Fibroblast of skin of back (primary cell): ENCODE measurements around the gene RIMBP2.
"Not testable (repeated sequence)": the region's sequence is repeated elsewhere in the genome, so short reads cannot be mapped to it uniquely, and the experiment has no call there.

Source experiments
- DNase-seq: peaks from one replicate; pipeline ENCODE4 v3.0.0-alpha.2; 2013

The RIMBP2 gene

DNA sequence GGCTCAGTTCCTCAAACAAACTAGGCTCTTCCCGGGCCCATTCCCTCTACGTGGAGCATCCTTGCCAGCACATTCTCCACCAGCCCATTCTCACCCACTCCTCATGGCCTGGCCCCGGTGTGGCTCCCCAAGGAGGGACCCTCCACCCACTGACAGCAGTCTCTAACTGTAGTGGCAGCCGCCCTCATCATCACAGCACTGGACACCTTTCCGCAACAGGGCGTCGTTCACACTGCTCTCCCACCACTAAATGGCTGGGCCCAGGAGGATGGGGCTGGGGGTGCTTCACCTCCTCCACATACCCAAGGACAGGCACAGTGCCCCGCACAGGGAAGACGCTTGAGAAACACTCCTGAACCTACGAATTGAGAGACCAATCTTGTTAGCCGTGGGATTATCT is 123.0 kb downstream of the RIMBP2 start:
- DNase-seq, result no peak

DNA sequence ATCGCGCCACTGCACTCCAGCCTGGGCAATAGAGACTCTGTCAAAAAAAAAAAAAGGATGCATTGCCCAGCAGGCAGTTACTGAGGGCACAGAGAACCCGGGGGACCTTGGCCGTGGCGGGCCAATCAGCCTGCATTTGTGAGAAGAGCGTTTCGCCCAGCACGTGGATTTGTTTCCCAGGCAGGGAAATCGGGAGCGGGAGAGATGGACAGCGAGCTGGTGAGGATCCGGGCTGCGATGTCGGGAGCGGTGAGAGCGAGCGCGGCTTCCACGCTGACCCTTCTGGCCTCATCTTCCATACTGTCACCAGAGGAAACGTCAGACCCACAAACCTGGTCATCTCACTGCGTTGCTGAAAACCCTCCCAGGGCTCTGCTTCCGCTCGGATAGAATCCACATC is 123.5 kb downstream of the RIMBP2 start:
- DNase-seq, result no peak

DNA sequence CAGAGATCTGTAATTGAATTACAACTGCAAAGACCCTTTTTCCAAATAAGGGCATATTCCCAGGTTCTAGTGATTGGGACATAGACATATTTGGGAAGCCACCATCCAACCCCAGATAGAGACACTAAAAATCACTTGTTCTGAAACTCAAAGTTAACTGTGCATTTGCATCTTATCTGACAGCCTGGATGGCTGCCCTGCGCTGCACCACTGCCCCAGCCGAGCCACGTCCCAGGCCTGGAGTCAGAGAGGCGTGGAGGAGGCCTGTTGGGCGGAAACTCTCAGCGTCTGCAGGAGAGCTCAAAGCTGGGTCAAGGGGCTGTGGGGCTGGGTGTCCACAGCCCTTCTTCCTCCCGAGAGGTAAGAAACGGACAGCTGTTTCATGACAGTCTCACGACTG is 124.4 kb downstream of the RIMBP2 start:
- no peak for DNase-seq

DNA sequence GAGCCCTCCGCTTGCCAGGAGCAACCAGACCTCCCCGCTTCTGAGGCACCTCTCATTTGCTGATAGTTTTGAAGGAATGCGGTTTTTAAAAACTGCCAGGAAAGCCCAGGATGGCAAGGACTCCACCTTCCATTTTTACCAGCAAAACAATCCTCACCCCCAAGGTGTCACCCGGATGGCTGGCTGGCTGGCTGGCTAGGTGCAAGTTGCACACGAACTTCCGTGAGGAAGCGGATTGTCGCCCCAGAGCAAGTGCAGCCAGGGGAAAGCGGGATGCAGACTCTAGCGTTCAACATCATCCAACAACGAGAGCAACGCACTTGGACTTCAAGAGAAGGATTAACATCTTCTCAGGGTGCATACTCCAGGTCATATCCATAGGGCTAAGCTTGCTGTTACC is 125.4 kb downstream of the RIMBP2 start:
- DNase-seq, result no peak

DNA sequence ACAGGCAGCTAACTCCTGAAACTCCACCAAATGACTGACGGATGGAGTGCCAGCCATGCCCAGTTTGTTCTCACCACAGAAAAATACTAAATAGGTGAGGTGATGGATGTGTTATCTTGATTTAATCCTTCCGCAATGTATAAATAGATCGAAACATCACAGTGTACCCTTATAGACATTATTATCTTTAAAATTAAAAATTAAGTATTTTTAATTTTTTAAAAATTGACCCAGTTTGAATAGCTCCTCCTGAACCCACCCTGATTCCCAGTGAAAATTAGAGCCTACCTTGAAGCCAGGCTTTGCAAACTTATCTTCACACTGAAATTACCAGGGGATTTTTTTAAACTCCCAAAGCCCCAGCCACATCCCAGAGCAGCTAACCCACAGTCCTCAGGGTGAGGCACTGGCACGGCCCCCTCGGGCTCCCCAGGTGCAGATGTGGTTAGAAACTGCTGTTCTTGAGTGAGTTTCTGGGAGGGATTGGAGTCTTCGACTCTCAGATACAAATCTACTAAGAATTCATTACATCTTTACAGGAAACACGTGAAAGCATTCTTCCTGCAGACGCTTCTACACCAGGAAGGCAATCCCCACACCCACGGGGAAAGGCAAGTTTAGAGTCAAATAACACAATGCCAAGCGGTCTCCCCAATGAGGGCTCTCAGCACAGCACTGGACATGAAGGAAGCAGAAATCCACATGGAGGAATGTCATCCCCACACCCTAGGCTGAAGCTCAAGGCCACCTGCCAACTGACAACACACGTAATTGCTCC is 126.4 kb downstream of the RIMBP2 start:
- DNase-seq, result no peak

DNA sequence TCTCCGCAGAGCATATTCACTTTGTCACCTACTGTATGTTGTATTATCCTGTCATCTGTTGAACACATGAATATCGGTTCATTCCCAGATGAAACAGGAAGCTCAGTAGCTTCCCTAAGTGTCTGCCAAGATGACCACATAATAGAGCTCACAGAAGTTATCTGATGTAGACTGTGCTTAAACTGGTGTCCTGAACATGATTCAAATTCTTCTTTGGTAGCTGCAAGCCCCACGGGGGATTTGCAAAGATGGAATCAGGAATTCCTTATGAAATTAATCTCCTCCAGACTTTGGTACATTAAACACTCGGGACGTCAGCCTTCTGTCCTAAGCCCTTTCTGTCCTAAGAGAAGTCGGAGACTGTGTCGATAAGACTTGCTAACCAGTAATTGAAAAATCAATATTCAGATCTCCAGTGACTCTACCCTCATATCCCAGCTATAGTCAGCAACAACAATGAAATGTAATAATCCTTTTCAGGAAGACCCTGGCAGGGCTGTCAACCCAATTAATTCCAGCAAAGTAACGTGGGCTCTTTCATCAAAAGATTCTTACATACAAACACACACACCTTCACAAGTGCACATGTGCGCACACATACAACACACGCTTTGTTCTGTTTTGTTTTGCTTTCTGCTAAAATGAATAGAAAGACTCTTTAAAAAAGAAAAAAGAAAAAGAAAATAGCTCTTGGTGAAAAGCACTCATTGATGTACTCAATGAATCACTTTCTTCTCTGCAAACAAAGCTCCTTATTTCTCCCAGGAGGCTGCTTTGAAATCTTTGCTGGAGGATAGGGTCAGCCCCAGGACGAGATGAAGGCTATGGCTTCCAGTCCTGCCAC is 127.2 kb downstream of the RIMBP2 start:
- no peak for DNase-seq

- DNase-seq, result no peak
Measured at GRCh38 chr12:130587966-130588365, 128.1 kb downstream of the RIMBP2 start.

GRCh38 chr12:130584475-130584874 is 131.6 kb downstream of the RIMBP2 start:
- DNase-seq, result not testable (repeated sequence)

GRCh38 chr12:130583800-130584199 is 132.3 kb downstream of the RIMBP2 start:
- no peak for DNase-seq

DNA sequence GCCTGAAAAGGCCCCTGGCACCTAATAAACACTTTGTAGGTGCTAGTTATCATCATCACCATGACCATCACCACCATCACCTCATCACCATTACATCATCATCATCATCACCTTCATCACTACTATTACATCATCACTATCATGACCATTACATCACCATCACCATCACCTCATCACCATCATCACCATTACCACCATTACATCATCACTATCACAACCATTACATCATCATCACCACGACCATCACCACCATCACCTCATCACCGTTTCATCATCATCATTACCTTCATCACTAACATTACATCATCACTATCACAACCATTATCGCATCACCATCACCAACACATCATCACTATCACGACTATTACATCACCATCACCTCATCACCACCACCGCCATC is 132.8 kb downstream of the RIMBP2 start:
- no peak for DNase-seq

- no peak for DNase-seq
Measured at GRCh38 chr12:130582286-130582685, 133.8 kb downstream of the RIMBP2 start.

DNA sequence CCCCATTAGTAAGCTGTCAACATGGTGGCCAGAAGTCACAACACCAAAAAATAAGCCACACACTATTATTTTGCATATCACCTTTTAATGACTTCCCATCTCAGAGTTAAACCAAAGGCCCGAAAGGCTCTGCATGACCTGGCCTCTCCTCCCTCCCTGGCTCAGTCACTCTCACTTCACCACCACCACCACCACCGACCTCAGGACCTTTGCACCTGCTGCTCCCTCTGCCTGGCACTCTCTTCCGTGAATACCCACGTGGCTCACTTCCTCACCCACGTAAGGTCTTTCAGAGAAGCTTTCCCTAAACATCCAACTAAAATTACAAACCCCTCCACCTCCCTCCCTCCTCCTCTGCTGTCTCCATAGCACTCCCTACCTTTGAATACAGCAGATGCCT is 134.3 kb downstream of the RIMBP2 start:
- DNase-seq, result no peak

- DNase-seq, result no peak
Measured at GRCh38 chr12:130579231-130579630, 136.9 kb downstream of the RIMBP2 start.

DNA sequence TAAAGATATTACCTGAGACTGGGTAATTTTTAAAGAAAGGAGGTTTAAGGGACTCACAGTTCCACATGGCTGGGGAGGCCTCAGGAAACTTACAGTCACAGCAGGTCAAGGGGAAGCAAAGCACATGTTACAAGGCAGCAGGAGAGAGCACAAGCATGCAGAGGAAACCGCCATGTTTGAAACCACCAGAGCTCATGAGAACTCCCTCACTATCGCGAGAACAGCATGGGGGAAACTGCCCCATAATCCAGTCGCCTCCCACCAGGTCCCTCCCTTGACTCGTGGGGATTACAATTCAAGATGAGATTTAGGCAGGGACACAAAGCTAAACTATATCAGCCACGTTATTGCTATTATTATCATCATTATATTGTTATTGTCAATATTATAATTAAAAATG is 138.7 kb downstream of the RIMBP2 start:
- DNase-seq, result no peak

DNA sequence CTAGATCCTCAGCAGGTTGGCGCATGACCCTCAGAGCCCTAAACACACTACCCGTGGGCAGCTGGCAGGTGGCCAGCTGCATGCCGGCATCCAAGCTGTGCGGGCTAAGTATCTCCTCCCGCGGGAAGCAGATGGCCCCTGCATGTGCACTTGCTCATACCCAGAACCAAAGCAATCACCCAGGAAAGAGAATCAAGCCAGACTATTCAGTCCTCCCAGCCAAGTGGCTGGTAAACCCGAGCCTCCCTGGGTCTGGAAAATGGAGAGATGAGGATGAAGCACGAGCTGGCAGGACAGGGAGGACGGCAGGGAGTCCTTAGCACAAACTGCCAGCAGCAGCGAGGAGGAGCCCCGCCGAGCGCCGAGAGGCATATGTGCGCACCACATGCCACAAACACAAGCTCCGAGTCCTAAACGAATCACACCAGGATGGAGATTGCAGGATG is 139.7 kb downstream of the RIMBP2 start:
- DNase-seq, result no peak

GRCh38 chr12:130574402-130574801 is 141.7 kb downstream of the RIMBP2 start:
- DNase-seq, result no peak

- DNase-seq, result no peak
Measured at GRCh38 chr12:130573766-130574165, 142.3 kb downstream of the RIMBP2 start.

GRCh38 chr12:130573235-130573634 is 142.9 kb downstream of the RIMBP2 start:
- no peak for DNase-seq

- DNase-seq, result no peak
Measured at GRCh38 chr12:130572553-130572952, 143.5 kb downstream of the RIMBP2 start.

DNA sequence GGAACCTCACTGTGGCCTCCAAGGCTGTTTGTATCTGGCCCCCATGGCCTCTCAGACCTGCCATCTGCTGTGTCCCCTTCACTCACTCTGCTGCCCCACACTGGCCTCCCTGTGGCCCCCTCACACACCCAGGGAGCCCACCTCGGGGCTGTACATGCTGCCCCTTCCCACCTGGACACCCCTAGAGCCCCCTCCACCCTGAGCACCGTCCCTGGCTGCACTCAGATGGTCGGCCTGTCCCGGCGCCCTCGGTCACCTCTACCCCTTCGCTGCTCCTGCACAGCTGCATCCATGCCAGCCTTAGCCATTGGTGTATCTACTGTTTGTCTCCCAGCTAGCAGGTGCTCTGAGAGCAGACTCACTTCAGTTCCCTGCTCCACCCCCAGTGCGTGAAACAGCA is 144.4 kb downstream of the RIMBP2 start:
- DNase-seq, result no peak

DNA sequence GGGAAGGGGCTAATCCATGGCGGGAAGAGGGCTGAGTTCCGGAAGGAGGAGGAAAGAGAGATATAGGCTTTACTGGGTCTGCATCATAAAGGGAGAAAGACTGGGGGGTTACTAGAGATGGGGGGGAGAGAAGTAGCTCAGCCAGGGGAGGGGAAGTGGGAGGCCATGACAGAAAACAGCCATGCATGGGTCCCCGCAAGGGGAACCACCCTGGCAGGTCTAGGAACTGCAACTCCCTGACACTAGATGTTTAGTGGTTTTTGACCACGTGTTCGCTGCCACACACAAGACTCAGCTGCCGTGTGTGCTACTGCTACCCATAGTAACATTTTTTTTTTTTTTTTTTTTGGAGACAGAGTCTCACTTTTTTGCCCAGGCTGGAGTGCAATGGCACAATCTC is 145.0 kb downstream of the RIMBP2 start:
- DNase-seq, result no peak

- no peak for DNase-seq
Measured at GRCh38 chr12:130569521-130569920, 146.6 kb downstream of the RIMBP2 start.

DNA sequence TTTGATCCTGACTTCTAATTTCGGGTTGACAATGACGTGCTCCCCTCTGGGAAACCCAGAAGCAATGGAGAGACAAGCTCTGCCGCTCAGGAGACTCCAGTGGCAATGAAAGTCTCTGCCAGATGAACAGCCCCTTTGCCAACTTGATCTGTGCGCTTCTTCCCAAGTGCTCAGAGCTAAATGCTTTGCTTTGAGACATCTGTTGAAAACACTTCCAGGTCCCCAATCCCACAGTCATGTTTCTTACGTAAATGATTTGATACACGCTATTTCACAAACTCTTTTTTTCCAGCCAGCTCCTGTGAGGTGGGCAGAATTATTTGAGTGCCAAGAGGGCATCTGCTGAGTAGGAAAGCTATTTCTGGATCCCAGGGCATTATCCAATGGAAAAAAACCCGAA is 147.6 kb downstream of the RIMBP2 start:
- no peak for DNase-seq

DNA sequence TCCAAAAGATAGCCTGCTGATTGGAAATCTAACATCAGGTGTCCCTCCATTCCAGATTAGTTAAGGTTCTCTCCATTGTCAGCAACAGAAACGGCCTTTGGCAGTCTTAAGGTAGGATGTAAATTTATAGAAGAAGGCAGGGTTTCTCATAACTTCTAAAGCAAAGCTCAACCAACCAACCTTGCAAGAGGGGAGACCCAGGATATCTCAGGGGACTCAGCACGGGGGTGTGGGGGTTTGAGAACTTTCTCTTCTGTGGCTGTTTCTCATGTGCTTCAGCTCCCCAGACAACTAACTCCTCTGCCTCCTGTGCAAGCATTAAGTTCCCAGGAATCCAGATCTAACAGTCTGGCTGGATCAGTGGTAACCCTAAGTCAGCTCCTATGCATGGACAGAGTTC is 148.1 kb downstream of the RIMBP2 start:
- no peak for DNase-seq
